Hepatic stellate cell (primary cell): ENCODE measurements around the gene GTF3A.
A peak's percentile ranks its signal among the peaks of the same experiment; 100 is the strongest.

Experiments
- DNase-seq: peaks from one replicate; pipeline ENCODE4 v3.0.0; 2011; ENCODE audit warnings: low spot score

The GTF3A gene

GRCh38 chr13:27449081-27449603 lies 24.7 kb downstream of the GTF3A start:
- no peak for DNase-seq

- peak; percentile 86 for DNase-seq
Observed at GRCh38 chr13:27449936-27450828, 25.8 kb downstream of the GTF3A start, which contains the start of gene MTIF3. TSS of gene MTIF3 (minus strand) at chr13:27450564. CDS start at chr13:27440448, 10,116 bp downstream.

- peak; percentile 35 for DNase-seq
Observed at GRCh38 chr13:27450921-27451471, 26.6 kb downstream of the GTF3A start.

GRCh38 chr13:27455331-27455855 lies 31.0 kb downstream of the GTF3A start:
- DNase-seq: no peak

GRCh38 chr13:27461940-27462584 lies 37.6 kb downstream of the GTF3A start:
- DNase-seq: no peak

GRCh38 chr13:27463500-27463899 lies 39.1 kb downstream of the GTF3A start:
- no peak for DNase-seq

- no peak for DNase-seq
Observed at GRCh38 chr13:27465611-27466010, 41.2 kb downstream of the GTF3A start.

GRCh38 chr13:27466513-27466912 lies 42.1 kb downstream of the GTF3A start:
- no peak for DNase-seq

GRCh38 chr13:27470075-27470820 lies 45.8 kb downstream of the GTF3A start:
- no peak for DNase-seq

- DNase-seq: no peak
Observed at GRCh38 chr13:27472441-27472840, 48.0 kb downstream of the GTF3A start.

GRCh38 chr13:27472941-27473340 lies 48.5 kb downstream of the GTF3A start:
- DNase-seq: no peak

GRCh38 chr13:27474751-27475268 lies 50.4 kb downstream of the GTF3A start:
- DNase-seq: no peak

GRCh38 chr13:27476943-27477703 lies 52.7 kb downstream of the GTF3A start:
- peak; percentile 18 for DNase-seq

- peak; percentile 32 for DNase-seq
Observed at GRCh38 chr13:27481766-27482165, 57.3 kb downstream of the GTF3A start.

GRCh38 chr13:27482983-27483382 lies 58.6 kb downstream of the GTF3A start:
- no peak for DNase-seq

- no peak for DNase-seq
Observed at GRCh38 chr13:27483421-27483820, 59.0 kb downstream of the GTF3A start.
